Measurements from ENCODE around the gene KCNC3.

The KCNC3 gene

GRCh38 chr19:50312967-50313811 lies 16.0 kb downstream of the KCNC3 start:
- no peak for DNase-seq (ENCODE audit: low spot score)
- no peak for FAIRE-seq

- FAIRE-seq = peak; percentile 77
- peak; percentile 95 for DNase-seq (ENCODE audit: low spot score)
These were observed 17.2 kb downstream of the KCNC3 start for GRCh38 chr19:50311723-50312635.

GRCh38 chr19:50310759-50311465 lies 18.3 kb downstream of the KCNC3 start:
- FAIRE-seq (no peak), DNase-seq (ENCODE audit: low spot score) (no peak)

- FAIRE-seq (no peak), DNase-seq (ENCODE audit: low spot score) (no peak)
These were observed 19.6 kb downstream of the KCNC3 start for GRCh38 chr19:50309396-50310125.

- FAIRE-seq (no peak), DNase-seq (ENCODE audit: low spot score) (no peak)
These were observed 20.2 kb downstream of the KCNC3 start for GRCh38 chr19:50308991-50309390.

GRCh38 chr19:50303558-50303957 lies 25.6 kb downstream of the KCNC3 start:
- no peak for FAIRE-seq
- DNase-seq (ENCODE audit: low spot score) = no peak

- DNase-seq (ENCODE audit: low spot score) (no peak), FAIRE-seq (no peak)
These were observed 27.6 kb downstream of the KCNC3 start for GRCh38 chr19:50301607-50301971.

GRCh38 chr19:50300814-50301606 lies 28.2 kb downstream of the KCNC3 start:
- FAIRE-seq (no peak), DNase-seq (ENCODE audit: low spot score) (peak; percentile 70)

GRCh38 chr19:50300051-50300450 lies 29.1 kb downstream of the KCNC3 start:
- FAIRE-seq (no peak), DNase-seq (ENCODE audit: low spot score) (no peak)

- no peak for FAIRE-seq
- no peak for DNase-seq (ENCODE audit: low spot score)
These were observed 35.7 kb downstream of the KCNC3 start for GRCh38 chr19:50293263-50294004.

GRCh38 chr19:50292216-50292827 lies 36.9 kb downstream of the KCNC3 start:
- FAIRE-seq = no peak
- DNase-seq (ENCODE audit: low spot score) = no peak

- FAIRE-seq (no peak), DNase-seq (ENCODE audit: low spot score) (no peak)
These were observed 38.4 kb downstream of the KCNC3 start for GRCh38 chr19:50290775-50291174.

GRCh38 chr19:50290011-50290410 lies 39.2 kb downstream of the KCNC3 start:
- no peak for FAIRE-seq
- no peak for DNase-seq (ENCODE audit: low spot score)

GRCh38 chr19:50288954-50289353 lies 40.2 kb downstream of the KCNC3 start:
- no peak for DNase-seq (ENCODE audit: low spot score)
- FAIRE-seq = no peak

GRCh38 chr19:50287331-50287730 lies 41.8 kb downstream of the KCNC3 start:
- no peak for DNase-seq (ENCODE audit: low spot score)
- FAIRE-seq = no peak

GRCh38 chr19:50286443-50286842 lies 42.7 kb downstream of the KCNC3 start:
- no peak for DNase-seq (ENCODE audit: low spot score)
- no peak for FAIRE-seq

- FAIRE-seq (no peak), DNase-seq (ENCODE audit: low spot score) (no peak)
These were observed 43.3 kb downstream of the KCNC3 start for GRCh38 chr19:50285833-50286232.

GRCh38 chr19:50281491-50281890 lies 47.7 kb downstream of the KCNC3 start:
- FAIRE-seq (no peak), DNase-seq (ENCODE audit: low spot score) (no peak)

- FAIRE-seq (no peak), DNase-seq (ENCODE audit: low spot score) (no peak)
These were observed 48.2 kb downstream of the KCNC3 start for GRCh38 chr19:50280983-50281382.
